Neutrophil (primary cell): Measurements from ENCODE around the gene LRRC75B.

ENCODE experiments used
- H3K27ac ChIP-seq: fragments of 200-600 bp; sonication (generic); 2 replicates; pipeline ENCODE4 v1.5.1; 2016; ENCODE audit warnings: mild to moderate bottlenecking, moderate library complexity
- H3K27me3 ChIP-seq: fragments of 200-600 bp; sonication (generic); 2 replicates; pipeline ENCODE4 v1.6.0; 2016; ENCODE audit warnings: mild to moderate bottlenecking
- H3K36me3 ChIP-seq: fragments of 200-600 bp; sonication (generic); 2 replicates; pipeline ENCODE4 v1.5.1; 2017
- H3K4me1 ChIP-seq, 2 experiments: fragments of 200-600 bp in 1 of 2; sonication (generic) in 1 of 2; 1 replicate in 1 of 2; 2 replicates in 1 of 2; pipeline versions ENCODE4 v1.5.1 to v1.6.1; 2013 to 2016; ENCODE audit warnings: low read depth in 1 of 2, low read length in 1 of 2, mild to moderate bottlenecking in 1 of 2, moderate library complexity in 1 of 2; ENCODE audit not compliant: control insufficient read depth in 1 of 2, insufficient read depth in 1 of 2
- H3K4me3 ChIP-seq, 2 experiments: fragments of 200-600 bp in 1 of 2; sonication (generic) in 1 of 2; 1 replicate in 1 of 2; 2 replicates in 1 of 2; pipeline ENCODE4 v1.5.1; 2013 to 2016; ENCODE audit warnings: low read depth in 1 of 2, low read length in 1 of 2, mild to moderate bottlenecking in 1 of 2, moderate library complexity in 1 of 2
- H3K9me3 ChIP-seq: fragments of 200-600 bp; sonication (generic); 2 replicates; pipeline ENCODE4 v1.5.1; 2016
- TF ChIP-seq, protein P1 (sequence below): fragments of 200-600 bp; sonication (generic); IDR thresholded peaks from 2 replicates; pipeline ENCODE4 v1.5.1; 2016; ENCODE audit warnings: antibody characterized with exemption

LRRC75B gene

DNA sequence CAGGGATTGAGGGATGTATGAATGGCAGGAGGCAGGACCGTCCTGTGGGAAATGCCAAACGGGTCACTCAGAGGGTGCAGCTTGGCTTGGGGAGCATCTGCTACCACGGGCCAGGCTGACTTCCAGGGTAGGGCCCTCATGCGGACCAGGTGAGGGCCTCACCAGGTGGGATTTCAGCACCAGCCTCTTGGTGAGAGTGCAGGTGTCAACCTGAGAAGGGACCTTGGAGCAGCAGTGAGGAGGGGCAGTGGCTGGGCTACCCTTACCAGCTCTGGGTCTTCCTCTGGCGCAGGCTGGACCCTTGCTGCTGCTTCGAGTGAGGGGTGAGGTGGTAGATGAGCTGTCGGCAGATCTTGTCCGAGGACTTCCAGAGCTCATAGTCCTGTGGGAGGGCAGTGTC, 4.9 kb downstream of the LRRC75B start:
- H3K27ac ChIP-seq, result no peak overlapping the region

DNA sequence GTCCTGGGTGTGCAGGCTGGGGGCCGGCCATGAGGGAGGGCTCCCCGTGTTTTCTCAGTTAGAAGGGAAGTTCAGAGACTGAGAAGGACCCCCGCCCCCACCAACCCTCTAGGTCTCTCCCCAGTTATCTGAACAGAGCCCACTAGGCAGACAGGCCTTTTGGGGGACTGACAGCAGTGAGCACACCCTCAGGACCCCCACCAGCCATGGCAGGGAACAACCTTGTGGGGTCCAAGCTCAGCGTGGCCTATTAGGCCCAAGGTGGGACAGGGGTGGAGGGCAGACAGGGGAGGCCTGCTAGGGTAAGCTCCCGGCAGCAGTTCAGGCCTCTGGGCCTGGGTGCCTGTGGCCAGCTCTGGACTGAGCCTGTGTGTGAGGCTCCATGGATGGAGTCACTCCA, 5.6 kb downstream of the LRRC75B start:
- Histone ChIP-seq H3K9me3 (no peaks in the 10 kb centered on the region), H3K27ac (no peak overlapping the region), H3K4me3 (no peak overlapping the region), H3K27me3 (peaks cover 3% of the 10 kb centered on the region), H3K36me3 (peaks cover 32% of the 10 kb centered on the region), H3K4me1 (peaks cover 3 to 5% of the 10 kb centered on the region in 2 experiments)
- TF ChIP-seq, protein P1, sequence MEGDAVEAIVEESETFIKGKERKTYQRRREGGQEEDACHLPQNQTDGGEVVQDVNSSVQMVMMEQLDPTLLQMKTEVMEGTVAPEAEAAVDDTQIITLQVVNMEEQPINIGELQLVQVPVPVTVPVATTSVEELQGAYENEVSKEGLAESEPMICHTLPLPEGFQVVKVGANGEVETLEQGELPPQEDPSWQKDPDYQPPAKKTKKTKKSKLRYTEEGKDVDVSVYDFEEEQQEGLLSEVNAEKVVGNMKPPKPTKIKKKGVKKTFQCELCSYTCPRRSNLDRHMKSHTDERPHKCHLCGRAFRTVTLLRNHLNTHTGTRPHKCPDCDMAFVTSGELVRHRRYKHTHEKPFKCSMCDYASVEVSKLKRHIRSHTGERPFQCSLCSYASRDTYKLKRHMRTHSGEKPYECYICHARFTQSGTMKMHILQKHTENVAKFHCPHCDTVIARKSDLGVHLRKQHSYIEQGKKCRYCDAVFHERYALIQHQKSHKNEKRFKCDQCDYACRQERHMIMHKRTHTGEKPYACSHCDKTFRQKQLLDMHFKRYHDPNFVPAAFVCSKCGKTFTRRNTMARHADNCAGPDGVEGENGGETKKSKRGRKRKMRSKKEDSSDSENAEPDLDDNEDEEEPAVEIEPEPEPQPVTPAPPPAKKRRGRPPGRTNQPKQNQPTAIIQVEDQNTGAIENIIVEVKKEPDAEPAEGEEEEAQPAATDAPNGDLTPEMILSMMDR, result no peak

More for the DNA sequence above, 4.9 kb downstream of the LRRC75B start:
- Histone ChIP-seq H3K9me3 (no peaks in the 10 kb centered on the region), H3K4me1 (peaks cover 6 to 9% of the 10 kb centered on the region in 2 experiments), H3K27me3 (peaks cover 7% of the 10 kb centered on the region), H3K4me3 (no peak overlapping the region), H3K36me3 (peaks cover 32% of the 10 kb centered on the region)
- TF ChIP-seq, protein P1, result no peak

DNA sequence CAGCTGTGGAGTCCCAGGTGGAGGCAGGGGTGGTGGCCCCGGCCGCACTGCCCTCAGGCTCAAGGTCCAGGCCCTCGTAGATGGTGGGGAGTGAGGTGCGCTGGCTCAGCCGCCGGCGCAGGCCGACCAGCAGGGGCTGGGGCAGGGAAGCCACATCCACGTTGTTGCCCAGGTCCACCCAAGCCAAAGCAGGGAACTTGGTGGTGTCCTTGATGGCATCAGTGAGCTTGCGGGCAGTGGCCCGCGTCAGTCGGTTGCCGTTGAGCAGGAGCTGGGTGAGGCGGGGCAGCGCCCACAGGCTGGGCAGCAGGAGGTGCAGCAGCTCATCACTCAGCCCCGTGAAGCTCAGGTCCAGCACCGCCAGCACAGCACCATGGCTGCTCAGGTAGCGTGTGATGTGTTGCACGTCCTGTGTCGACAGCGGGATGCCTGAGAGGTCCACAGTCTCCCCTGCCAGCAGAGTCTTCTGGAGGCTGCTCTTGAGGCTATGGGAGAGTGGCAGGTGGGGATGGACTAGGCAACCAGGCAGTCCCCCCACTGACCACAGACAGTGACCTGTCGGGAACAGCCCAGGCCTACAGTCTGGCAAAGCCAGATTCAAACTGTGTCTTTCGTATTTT, 6.8 kb downstream of the LRRC75B start:
- no peak overlapping the region for H3K27ac ChIP-seq
- H3K4me1 ChIP-seq, result no peaks in the 10 kb centered on the region
- H3K4me3 ChIP-seq, result no peak overlapping the region
- TF ChIP-seq, protein P1, result no peak
- H3K36me3 ChIP-seq, result peaks cover 32% of the 10 kb centered on the region
- H3K9me3 ChIP-seq, result no peaks in the 10 kb centered on the region
- H3K27me3 ChIP-seq, result no peaks in the 10 kb centered on the region

DNA sequence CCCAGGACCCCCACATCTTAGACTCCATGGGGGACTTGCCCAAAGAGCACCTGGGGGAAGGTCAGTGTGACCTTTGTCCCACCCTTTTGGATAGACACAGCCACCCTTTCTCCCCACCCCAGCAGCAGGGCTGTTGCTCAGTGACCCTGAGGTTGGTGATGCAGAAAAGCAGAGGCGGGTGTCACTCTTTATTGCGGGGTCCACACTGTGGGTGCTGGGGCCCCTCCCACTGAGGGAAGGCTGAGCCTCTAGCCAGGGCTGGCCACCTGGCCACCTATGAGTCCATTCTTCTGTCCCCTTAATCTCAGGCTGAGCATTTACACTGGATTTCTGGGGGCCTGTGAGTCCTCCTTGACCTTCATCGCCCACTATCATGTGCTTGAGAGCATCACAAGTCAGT, 7.4 kb downstream of the LRRC75B start:
- H3K4me3 ChIP-seq, result no peak overlapping the region
- no peak overlapping the region for H3K27ac ChIP-seq
- H3K4me1 ChIP-seq, result no peaks in the 10 kb centered on the region
- H3K9me3 ChIP-seq, result no peaks in the 10 kb centered on the region
- H3K27me3 ChIP-seq, result no peaks in the 10 kb centered on the region
- H3K36me3 ChIP-seq, result peaks cover 32% of the 10 kb centered on the region
- TF ChIP-seq, protein P1, result no peak

DNA sequence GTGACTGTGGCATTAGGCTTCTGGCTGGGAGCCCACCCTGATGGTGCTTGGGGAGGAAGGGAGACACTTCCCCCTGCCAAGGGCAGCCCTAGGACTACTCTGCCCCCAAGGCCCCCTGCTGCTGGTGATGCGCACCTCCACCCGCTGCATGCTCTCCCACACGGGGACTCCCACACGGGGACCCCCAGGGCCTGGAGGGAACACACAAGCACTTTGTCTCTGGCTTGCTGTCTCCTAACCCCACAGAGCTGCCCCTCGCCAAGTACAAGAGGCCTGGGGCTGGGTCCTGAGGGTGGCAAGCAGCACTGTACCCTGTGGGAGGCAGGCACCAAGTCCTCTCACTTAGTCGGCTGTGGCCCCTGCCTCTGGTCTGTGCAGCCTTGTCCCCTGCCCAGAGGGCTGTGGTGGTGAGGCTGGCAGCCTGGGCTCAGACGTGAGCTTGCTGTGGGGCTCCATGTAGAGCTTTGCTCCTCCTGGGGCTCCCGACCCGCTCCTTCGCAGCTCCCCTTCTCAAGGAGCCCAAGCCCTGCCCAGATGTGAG, 7.9 kb downstream of the LRRC75B start:
- Histone ChIP-seq H3K36me3 (peaks cover 32% of the 10 kb centered on the region), H3K9me3 (no peaks in the 10 kb centered on the region), H3K27me3 (no peaks in the 10 kb centered on the region), H3K4me3 (no peak overlapping the region), H3K27ac (no peak overlapping the region), H3K4me1 (no peaks in the 10 kb centered on the region)
- TF ChIP-seq, protein P1, result no peak
